ENCODE data around the gene MAPK9. TPM values are rescaled to one million over a fixed set of nuclear protein-coding genes. Genes with fewer than 3 reads are reported as not detected.

The MAPK9 gene
- total RNA-seq, 1 experiment from 2014 or later = 54.0 TPM

GRCh38 chr5:180234271-180234670, 57.6 kb downstream of the MAPK9 start:
- H3K4me1 ChIP-seq (replicated peaks; ENCODE audit: insufficient read depth) = no peaks in the 10 kb centered on the region
- no peaks in the 10 kb centered on the region for H4K20me1 ChIP-seq (ENCODE audit: insufficient read depth)
- H3K4me2 ChIP-seq = no peak overlapping the region
- H3K27ac ChIP-seq = no peak overlapping the region
- no TSS peak for BruUV-seq (replicated peaks)
- no peak for TF ChIP-seq CTCF (conservative IDR thresholded peaks at IDR 0.05)
- TF ChIP-seq EZH2 (IDR thresholded peaks at IDR 0.05; ENCODE audit: low read depth) = no peak
- no peaks in the 10 kb centered on the region for H3K27me3 ChIP-seq (ENCODE audit: insufficient read depth, low read depth)
- ChIA-PET CTCF (no interaction called here), POLR2A (ENCODE audit: unreplicated experiment) (no interaction called here)
- no peaks in the 10 kb centered on the region for H3F3A ChIP-seq (ENCODE audit: insufficient read depth, low read depth)
- intact Hi-C loops (cut with micrococcal nuclease; ENCODE audit: unreplicated experiment) = no loop called here
- no peak for DNase-seq
- no peak overlapping the region for H2AFZ ChIP-seq
- peaks cover 7% of the 10 kb centered on the region; the same call in 1 of the 2 replicates for H3K9me3 ChIP-seq (ENCODE audit: insufficient read depth, low read depth)
- 0 out of 2 replicates have a peak, but pooled peaks cover 6% of the 10 kb centered on the region for H3K36me3 ChIP-seq (ENCODE audit: low read depth)
- no peak overlapping the region for H3K4me3 ChIP-seq
- no peaks in the 10 kb centered on the region for H3K79me2 ChIP-seq (ENCODE audit: low read depth)
- no peaks in the 10 kb centered on the region for H3K9me2 ChIP-seq (ENCODE audit: insufficient read depth)

DNA sequence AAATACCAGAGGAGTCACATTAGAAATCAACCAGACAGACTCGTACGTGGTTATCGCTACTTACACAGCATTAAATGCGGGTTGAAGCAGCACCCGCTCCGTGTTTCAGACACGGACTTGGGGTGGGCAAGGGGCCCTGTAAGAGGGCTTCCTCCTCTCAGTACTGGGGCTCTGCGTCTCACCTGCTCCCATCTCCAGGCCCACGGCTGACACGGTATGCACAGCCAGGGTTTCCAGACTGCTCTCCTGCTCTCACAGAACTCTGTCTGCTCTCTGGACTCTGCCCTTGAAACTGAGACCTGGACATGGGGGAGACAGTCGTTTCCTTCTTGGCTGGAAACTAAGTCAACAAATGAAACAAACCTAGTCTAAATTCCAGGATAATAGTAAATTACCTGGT, 58.2 kb downstream of the MAPK9 start:
- Histone ChIP-seq H3K4me2 (no peak overlapping the region), H3K27me3 (ENCODE audit: insufficient read depth, low read depth) (no peaks in the 10 kb centered on the region), H3K36me3 (ENCODE audit: low read depth) (0 out of 2 replicates have a peak, but pooled peaks cover 6% of the 10 kb centered on the region), H3K4me3 (no peak overlapping the region), H3K9me2 (ENCODE audit: insufficient read depth) (no peaks in the 10 kb centered on the region), H2AFZ (no peak overlapping the region), H3K79me2 (ENCODE audit: low read depth) (no peaks in the 10 kb centered on the region), H3F3A (ENCODE audit: insufficient read depth, low read depth) (no peaks in the 10 kb centered on the region), H4K20me1 (ENCODE audit: insufficient read depth) (no peaks in the 10 kb centered on the region), H3K27ac (no peak overlapping the region), H3K9me3 (ENCODE audit: insufficient read depth, low read depth) (peaks cover 7% of the 10 kb centered on the region; the same call in 1 of the 2 replicates), H3K4me1 (replicated peaks; ENCODE audit: insufficient read depth) (no peaks in the 10 kb centered on the region)
- intact Hi-C loops (cut with micrococcal nuclease; ENCODE audit: unreplicated experiment) = no loop called here
- BruUV-seq (replicated peaks) = no TSS peak
- POLR2A ChIA-PET (ENCODE audit: unreplicated experiment) = no interaction called here
- no peak for DNase-seq
- CTCF ChIA-PET = no interaction called here
- TF ChIP-seq EZH2 (IDR thresholded peaks at IDR 0.05; ENCODE audit: low read depth) (no peak), CTCF (conservative IDR thresholded peaks at IDR 0.05) (no peak)

GRCh38 chr5:180230017-180230416, 61.9 kb downstream of the MAPK9 start:
- POLR2A ChIA-PET (ENCODE audit: unreplicated experiment) = no interaction called here
- H3K4me1 ChIP-seq (replicated peaks; ENCODE audit: insufficient read depth) = no peaks in the 10 kb centered on the region

More at GRCh38 chr5:180230017-180230416, 61.9 kb downstream of the MAPK9 start:
- no peak overlapping the region for H3K4me2 ChIP-seq
- no TSS peak for BruUV-seq (replicated peaks)
- H3K36me3 ChIP-seq (ENCODE audit: low read depth) = no peaks in the 10 kb centered on the region
- no peaks in the 10 kb centered on the region for H3K27me3 ChIP-seq (ENCODE audit: insufficient read depth, low read depth)
- H4K20me1 ChIP-seq (ENCODE audit: insufficient read depth) = no peaks in the 10 kb centered on the region
- H3K4me3 ChIP-seq = no peak overlapping the region
- no peak for DNase-seq
- no peak overlapping the region for H2AFZ ChIP-seq
- H3K79me2 ChIP-seq (ENCODE audit: low read depth) = no peaks in the 10 kb centered on the region
- no peak for TF ChIP-seq CTCF (conservative IDR thresholded peaks at IDR 0.05)
- TF ChIP-seq EZH2 (IDR thresholded peaks at IDR 0.05; ENCODE audit: low read depth) = no peak
- intact Hi-C loops (cut with micrococcal nuclease; ENCODE audit: unreplicated experiment) = no loop called here
- no peaks in the 10 kb centered on the region for H3K9me3 ChIP-seq (ENCODE audit: insufficient read depth, low read depth)
- no peaks in the 10 kb centered on the region for H3K9me2 ChIP-seq (ENCODE audit: insufficient read depth)
- CTCF ChIA-PET = no interaction called here
- H3K27ac ChIP-seq = no peak overlapping the region
- no peaks in the 10 kb centered on the region for H3F3A ChIP-seq (ENCODE audit: insufficient read depth, low read depth)
